NCI-H510A treated with DMSO at 0.1 percent for 48 hours (cell line): Measurements from ENCODE around the gene ANKRD12.
"Not testable (repeated sequence)": the region's sequence is repeated elsewhere in the genome, so short reads cannot be mapped to it uniquely, and the experiment has no call there.

ENCODE experiments used
- DNase-seq: peaks from one replicate; lab custom pipeline; 2025; lab: John Stamatoyannopoulos, UW

Gene ANKRD12

GRCh38 chr18:9233771-9234440 lies 97.3 kb downstream of the ANKRD12 start:
- no peak for DNase-seq

GRCh38 chr18:9234528-9234927 lies 97.9 kb downstream of the ANKRD12 start:
- DNase-seq = no peak

- no peak for DNase-seq
Observed at GRCh38 chr18:9237981-9238380, 101.4 kb downstream of the ANKRD12 start.

GRCh38 chr18:9239720-9240119 lies 103.1 kb downstream of the ANKRD12 start:
- no peak for DNase-seq

GRCh38 chr18:9240270-9240669 lies 103.7 kb downstream of the ANKRD12 start:
- DNase-seq = no peak

- DNase-seq = no peak
Observed at GRCh38 chr18:9243029-9243428, 106.4 kb downstream of the ANKRD12 start.

DNA sequence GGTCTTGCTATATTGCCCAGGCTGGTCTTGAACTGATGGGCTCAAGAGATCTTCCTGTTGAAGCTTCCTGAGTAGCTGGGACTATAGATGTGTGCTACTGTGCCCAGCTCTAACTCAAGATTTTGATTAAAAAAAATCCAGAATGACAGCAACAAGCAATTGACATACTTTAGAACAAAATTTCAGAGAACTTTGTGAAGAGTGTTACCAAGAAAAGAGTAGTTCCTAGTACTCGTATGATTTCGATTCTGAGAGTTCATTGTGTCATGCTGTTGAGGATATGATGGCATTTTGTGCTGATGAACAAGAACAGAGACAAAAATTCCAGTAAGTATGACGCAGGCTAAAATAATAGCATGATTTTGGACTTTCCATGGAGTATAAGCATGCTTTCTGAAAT lies 107.8 kb downstream of the ANKRD12 start:
- no peak for DNase-seq

- no peak for DNase-seq
Observed at GRCh38 chr18:9248661-9249060, 112.1 kb downstream of the ANKRD12 start.

- DNase-seq = no peak
Observed at GRCh38 chr18:9249254-9249653, 112.7 kb downstream of the ANKRD12 start.

DNA sequence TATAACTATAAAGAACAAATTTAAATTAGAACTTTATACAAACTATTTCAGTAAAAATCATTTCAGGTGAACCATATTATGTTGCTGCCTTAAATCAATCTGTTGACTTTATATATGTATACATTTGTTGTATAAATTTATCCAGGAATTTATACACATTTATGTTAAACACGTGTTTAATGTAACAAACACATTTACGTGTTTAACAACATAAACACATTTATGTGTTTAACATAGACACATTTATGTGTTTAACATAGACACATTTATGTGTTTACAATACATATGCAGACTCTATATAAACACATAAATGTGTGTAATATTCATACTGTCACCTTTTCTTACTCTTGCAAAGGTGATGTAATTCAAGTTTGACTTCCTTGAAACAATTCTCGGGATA lies 122.6 kb downstream of the ANKRD12 start:
- DNase-seq = no peak

DNA sequence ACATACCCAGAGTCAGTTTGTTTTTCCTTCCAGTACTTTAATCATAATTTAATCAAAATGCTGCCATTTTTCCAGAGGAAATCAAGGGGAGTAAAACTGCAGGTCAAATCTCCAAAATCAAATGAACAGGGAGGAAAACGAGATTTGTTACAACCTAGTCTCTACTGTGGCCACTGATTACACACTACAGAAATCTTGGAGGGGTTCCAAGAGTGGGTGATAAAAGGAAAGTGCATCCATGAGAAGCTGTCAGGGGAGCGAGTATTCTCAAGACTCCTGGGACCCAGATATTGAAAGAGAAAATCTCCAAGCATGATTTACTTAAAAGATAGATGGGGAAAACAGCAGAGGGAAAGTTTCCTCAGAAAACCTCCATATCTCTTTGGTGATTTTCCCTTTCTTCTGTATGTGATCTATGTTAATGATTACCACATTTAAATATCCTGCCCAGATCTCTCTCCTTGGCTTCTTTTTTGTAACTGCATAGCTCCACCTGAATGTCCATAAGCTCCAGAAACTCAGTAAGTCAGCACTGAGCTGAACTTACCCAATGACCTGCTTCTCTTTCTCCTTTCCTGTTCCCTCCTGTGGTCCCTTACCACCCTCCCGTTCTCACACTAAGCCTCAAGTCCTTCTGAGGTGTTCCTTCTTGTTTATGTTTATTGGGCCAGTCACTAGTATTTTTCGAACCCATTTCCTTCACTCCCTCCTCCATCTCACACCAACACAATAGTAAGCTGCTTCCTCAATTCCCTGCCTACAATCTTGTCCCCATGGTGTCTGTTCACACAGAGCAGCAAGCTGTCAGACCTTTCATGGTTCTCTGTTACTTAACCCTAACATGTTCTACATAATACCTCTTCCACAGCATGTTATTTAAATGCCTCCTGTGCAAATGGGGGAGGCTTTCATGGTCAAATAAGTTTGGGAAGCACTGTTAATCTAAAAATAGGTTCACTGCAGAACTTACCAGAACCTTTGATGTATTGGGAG lies 124.1 kb downstream of the ANKRD12 start:
- DNase-seq = no peak

DNA sequence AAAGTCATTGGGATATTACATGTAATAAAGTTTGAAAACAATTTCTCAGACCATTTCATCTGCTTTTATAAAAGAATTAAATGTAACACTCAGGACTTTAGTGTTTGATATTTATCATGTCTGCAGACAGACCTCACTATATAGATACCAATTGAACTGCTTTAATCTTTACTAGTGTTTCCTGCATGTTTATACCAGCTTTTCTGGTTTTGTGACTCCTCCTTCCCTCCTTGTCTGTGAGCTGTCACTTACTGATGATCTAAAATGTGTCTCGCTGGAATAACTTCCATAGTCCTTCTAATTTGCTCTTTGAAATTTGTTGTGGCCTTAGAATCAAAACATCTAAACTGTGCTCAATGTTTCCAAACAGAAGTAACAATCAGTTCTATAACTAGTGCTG lies 126.7 kb downstream of the ANKRD12 start:
- peak; percentile 16 for DNase-seq

- DNase-seq = not testable (repeated sequence)
Observed at GRCh38 chr18:9264797-9265196, 128.2 kb downstream of the ANKRD12 start.

DNA sequence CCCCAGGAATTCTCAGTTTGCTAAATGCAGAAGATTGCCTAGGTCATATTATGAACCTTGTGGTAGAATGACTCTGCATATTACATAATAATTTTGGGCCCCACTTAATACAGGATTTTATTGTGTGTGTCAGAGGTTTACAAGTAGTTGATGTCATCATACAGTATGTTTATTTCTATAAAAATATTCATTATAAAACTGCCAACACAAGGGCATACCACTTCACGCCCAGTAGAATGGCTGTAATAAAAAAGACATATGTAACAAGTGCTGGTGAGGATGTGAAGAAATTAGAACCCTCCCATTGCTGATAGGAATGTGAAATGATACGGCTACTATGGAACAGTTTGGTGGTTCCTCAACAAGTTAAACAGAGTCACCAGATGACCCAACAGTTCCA lies 136.6 kb downstream of the ANKRD12 start:
- no peak for DNase-seq

DNA sequence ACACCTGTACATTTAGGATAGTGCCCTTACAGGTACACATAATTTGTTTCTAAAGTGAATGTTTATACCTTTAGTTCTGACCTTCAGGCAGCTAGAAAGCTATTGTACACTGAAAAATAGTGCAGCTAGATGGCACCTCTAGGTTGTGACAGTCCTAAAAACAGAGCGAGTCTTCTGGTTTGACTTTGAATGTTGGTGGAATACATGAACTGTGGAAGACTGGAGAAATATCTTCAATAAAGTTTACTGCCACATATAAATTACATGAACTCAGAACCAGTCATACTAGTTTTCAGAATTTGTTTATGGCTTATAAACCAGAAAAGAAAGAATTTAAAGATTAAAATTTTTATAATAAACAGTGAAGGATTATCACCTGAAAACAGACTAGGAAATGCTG lies 139.3 kb downstream of the ANKRD12 start:
- no peak for DNase-seq

DNA sequence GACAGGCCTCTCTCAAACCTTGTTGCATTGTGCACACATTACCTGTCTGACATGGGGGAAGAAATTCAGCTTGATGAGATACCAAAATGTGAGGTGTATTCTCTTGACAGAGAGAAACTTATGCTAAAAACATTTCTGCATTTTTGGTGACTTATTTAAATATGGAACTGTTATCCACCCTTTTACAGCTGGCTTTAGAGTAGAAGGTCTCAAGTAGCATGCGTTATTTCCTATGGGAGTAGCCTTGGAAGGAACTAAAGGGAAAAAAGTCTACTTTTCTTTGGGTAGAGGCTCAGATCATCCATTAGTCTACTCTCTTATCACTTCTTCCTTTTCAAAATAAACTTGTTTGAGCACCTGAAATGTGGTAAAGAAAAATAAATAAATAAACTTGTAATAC lies 141.4 kb downstream of the ANKRD12 start:
- no peak for DNase-seq

DNA sequence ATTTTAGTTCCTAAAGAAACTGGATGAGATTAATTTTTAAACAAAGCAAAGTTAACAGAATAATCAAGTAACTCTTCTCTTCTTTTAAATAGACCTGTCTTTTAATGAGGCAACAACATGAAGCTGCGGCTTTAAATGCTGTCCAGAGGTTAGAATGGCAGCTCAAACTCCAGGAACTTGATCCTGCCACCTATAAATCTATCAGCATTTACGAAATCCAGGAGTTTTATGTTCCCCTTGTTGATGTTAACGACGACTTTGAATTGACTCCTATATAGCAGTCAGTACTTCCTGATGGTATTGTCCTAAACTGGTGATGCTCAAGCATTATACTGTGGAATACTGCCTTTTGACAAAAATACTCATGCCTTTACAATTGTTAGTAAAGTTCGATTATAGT lies 144.3 kb downstream of the ANKRD12 start:
- no peak for DNase-seq

- DNase-seq = no peak
Observed at GRCh38 chr18:9281780-9282179, 145.2 kb downstream of the ANKRD12 start.

DNA sequence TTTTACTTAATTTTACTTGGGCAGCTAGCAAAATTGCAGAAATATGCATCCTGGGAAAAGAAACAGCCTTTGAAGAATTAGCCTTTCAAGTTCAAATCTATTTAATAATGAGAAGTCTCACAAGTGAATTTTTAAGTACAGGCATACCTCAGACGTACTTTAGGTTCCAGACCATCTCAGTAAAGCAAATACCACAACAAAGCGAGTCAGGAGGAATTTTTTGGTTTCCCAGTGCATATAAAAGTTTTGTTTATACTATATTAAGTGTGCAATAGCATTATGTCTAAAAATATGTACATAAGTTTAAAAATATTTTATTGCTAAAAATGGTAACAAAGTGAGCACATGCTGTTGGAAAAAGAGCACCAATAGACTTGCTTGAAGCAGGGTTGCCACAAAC lies 147.2 kb downstream of the ANKRD12 start:
- no peak for DNase-seq

GRCh38 chr18:9285604-9286003 lies 149.0 kb downstream of the ANKRD12 start:
- no peak for DNase-seq

- DNase-seq = no peak
Observed at GRCh38 chr18:9287036-9287435, 150.5 kb downstream of the ANKRD12 start.

DNA sequence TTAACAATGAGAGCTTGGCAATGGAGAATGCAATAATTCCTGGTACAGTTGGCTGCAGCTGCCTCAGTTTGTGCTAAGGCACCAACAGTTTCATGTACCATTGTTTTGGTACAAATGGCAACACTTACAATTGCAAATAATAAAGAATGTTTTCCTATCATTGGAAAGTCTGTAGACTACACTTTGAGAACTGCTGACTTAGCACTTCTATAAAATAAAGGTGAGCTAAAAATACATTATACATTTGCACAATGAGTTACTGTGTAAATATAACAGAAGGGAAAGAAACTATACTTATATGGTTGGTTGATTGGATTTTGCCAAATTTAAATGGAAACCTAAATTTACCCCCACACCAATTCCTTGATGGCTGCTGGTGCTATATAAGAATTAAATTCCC lies 153.1 kb downstream of the ANKRD12 start:
- DNase-seq = no peak

GRCh38 chr18:9290156-9290555 lies 153.6 kb downstream of the ANKRD12 start:
- DNase-seq = no peak
